GM21447 (cell line): Measurements from ENCODE around the gene ENTHD1.
"Not testable (repeated sequence)": the region's sequence is repeated elsewhere in the genome, so short reads cannot be mapped to it uniquely, and the experiment has no call there.

Source experiments
- ATAC-seq: cut with Tn5 transposase; IDR thresholded peaks from one replicate; pipeline ENCODE4 v1.9.1; 2021; ENCODE audit not compliant: unreplicated experiment

ENTHD1 gene

DNA sequence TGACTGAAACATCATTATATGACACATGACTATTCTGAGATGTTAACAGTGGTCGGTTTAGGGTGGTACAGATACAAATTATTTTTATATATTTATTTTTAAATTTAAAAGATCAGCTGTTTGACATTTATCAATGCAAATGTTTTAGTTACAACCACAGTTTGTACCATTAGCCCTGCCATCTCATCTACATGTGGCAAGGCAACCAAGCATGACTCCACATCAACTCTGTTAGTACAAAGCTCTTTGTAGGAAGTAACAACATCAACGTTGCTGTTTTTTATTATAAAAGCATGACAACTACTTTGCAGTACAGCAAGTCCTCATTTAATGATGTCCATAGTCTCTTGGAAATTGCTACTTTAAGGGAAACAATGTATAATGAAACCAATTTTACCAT lies 40.8 kb downstream of the ENTHD1 start:
- ATAC-seq, result no peak

DNA sequence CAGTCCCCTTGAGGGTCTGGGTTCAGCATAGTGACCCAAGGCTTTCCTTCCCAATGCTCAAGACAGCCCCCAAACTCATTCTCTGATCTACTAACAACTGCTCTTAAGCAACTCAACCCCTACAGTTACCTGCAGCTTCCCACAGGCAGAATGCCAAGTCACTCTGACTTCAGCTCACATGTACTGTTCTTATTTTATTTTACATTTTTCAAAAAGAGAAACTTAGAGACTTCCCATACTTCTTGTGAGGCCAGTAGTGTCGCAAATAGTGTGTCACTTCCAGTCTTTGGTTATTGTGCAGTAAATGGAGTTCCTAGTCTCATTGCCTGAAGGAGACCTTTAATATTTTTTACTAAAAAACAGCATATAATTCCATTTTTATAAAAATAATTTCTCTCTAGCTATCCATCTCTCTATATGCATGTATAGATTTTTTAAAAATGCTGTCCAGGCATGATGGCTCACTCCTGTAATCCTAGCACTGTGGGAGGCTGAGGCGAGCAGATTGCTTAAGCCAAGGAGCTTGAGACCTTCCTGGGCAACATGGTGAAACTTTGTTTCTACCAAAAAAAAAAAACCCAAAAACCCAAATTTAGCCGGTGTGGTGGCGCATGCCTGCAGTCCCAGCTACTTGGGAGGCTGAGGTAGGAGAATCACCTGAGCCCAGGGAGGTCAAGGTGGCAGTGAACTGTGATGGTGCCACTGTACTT lies 41.8 kb downstream of the ENTHD1 start:
- no peak for ATAC-seq

DNA sequence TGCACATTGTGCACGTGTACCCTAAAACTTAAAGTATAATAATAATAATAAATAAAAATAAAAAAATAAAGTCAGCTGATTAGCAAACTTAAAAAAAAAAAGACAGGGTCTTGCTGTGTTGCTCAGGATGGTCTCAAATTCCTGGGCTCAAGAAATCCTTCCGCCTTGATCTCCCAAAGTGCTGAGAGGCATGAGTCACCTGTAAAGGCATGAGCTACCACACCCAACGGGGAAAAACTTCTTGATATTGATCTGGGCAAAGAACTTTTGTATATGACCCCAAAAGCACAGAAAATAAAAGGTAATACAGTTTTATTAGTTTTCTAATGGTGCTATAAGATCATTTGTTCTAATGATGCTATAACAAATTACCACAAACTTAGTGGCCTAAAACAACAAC lies 46.1 kb downstream of the ENTHD1 start:
- ATAC-seq, result no peak

DNA sequence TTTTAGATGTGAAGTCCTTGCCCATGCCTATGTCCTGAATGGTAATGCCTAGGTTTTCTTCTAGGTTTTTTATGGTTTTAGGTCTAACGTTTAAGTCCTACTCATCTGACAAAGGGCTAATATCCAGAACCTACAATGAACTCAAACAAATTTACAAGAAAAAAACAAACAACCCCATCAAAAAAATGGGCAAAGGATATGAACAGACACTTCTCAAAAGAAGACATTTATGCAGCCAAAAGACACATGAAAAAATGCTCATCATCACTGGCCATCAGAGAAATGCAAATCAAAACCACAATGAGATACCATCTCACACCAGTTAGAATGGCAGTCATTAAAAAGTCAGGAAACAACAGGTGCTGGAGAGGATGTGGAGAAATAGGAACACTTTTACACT lies 47.0 kb downstream of the ENTHD1 start:
- ATAC-seq, result not testable (repeated sequence)

DNA sequence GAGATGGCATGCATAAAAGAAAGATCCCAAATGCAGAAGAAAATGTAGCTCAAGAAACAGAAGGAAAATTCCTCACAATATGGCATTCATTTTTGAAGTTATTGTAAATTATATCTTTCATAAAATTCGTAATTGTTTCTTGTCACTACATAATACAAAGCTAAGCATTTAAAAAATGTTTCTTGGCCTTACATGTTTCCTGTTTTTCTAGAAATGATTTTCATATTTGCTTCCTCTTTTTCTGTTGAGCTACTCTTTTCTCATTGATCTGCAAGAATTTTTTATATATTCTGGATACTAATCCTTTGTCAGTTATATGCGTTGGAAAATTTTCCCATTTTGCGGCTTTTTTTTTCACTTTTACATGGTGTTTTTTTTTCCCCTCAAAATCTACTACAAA lies 48.0 kb downstream of the ENTHD1 start:
- ATAC-seq, result no peak

DNA sequence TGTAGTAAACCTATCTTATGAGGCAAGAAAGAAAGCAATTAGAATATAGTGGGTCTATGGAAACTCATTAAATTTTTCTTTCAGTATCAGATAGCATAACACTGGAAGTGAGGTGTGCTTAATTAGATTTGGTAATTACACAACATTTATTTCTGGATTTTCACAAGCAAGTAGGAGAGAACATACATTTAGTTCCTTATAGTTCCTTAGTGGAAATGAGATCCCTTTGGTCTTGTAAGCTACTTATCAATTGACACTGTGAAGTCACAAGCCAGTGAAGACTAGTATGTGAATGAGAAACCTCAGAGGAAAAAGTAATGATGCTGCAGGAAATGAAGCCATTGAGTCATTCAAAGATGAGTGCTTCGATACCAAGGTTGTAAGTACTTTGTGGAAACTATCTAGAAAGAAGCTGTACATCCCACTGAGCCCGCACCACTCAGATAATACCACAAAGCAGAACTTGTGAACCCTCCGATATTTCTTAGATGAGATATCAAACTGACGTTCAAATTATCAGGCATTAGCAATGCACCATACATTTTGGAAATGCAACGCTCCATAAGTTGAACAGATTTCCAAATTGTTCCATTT lies 53.5 kb downstream of the ENTHD1 start:
- no peak for ATAC-seq

DNA sequence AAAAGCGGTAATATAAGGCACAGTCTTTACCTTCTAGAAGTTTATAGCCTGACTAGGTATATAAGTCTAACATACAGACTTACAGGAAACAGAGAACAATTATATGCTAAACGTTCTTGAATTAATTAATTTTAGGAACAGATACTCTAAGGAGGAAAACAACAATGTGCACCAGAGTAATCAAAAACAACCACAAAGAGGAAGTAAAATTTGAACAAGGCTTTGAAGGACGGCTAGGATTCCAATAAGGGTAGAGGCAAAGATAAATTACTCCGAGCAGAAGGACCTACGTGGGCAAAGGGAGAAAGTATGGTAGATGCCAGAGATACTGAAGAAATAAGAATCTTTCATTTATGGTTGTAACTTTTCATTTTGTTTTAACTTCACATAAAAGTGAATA lies 54.4 kb downstream of the ENTHD1 start:
- ATAC-seq, result no peak

DNA sequence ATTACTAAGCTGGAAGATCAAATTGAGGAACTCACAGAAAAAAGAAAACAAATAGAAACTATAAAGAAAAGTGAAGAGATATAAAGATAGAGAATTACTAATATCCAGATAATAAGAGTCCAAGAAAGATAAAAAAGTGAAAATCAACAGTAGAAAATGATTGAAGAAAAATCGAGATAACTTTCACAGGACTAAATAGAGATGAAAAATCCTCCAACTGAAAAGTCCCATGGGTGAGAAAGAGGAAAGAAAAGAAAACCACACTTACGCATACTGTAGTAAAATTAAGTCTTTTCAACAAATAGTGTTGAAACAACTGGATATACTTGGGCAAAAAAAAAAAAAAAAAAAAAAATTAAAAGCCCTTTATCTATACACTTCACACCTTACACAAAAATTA lies 60.0 kb downstream of the ENTHD1 start:
- ATAC-seq, result no peak

DNA sequence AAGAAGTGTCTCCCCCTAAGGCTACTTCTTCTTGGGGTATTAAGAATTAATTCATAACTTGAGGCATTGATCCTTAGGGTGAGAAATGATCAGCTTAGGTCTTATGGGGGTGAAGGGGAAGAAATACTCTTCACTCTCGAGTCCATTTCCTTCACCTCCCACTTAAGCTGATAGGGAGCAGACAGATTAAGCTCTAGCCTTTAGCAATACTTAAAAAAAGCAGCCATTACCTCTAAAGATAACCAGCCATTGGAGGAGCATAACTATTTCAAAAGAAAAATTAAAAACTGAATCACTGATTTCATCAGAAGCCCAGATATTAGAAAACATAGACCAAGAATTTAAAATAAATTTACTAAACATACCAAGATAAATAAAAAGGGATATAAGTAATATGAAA lies 60.5 kb downstream of the ENTHD1 start:
- no peak for ATAC-seq

DNA sequence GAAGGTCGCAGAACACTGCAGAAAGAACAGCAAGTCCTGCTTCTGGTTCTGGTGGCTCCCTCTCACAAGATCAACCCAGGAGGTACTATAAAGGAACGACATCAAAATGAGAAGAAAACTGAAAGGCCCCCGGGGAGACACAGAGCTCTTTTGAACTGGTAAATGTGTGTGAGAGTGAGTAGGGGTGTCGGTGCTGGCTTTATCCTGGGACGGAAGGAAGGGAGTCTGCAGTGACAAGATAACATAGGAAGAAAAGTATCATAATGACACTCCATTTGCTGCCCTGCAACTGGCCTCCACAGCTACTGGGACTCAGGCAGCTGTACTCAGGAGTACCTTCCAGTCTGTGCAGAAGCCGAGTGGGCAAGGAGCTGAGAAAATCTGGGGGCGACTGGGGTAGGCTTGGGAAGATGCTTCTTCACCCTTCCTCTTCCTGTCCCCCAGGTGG lies 60.9 kb downstream of the ENTHD1 start:
- no peak for ATAC-seq

DNA sequence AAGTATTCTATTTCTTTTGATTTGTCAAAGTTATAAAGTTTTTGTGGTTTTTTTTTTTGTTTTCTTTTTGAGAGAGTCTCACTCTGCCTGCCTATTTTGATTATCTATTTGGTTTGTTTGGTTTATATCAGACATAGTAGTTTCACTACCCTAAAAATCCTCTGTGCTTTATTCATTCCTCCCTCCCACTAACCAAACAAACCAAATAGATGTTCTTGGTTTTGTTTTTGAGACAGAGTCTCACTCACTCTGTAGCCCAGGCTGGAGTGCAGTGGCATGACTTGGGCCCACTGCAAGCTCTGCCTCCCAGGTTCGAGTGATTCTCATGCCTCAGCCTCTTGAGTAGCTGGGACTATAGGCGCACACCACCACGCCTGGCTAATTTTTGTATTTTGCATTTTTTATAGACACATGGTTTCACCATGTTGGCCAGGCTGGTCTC lies 67.9 kb downstream of the ENTHD1 start:
- peak; percentile 81 for ATAC-seq

DNA sequence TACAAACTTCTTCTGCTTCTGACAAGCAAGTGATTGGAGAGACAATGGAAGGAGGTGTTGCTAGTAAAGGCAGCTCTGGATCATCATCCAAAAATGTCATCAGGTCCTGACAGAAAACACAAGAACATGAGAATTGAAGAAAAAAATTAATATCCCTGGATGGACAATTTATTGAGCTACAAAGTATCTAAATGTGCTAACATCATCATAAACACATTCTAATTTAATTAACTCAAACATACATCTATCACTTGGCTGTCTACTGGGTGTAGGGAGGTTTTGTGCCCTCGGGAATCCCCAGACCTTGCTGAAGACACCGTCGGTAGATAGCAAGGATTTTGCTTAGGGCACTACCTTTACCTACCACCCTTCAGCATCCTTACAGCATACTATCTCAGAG lies 72.6 kb downstream of the ENTHD1 start:
- ATAC-seq, result no peak

DNA sequence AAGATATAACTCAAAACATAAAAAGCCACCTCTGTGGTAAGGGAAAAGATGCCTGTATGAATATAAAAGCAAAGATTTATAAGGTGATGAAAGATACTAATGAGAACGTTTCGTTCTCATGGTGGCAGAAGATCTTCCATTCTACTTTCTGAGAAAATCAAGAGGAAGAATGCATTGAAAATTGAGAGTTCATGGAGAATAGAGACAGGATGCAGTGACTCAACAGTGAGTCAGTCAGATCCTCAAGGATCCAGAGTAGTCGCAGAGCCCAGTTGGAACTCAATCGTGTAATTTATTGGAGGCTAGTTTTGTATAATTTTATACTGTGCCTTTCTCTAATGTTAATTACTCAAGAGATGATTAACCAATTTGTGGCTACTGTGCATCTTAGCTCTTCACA lies 73.3 kb downstream of the ENTHD1 start:
- ATAC-seq, result no peak

DNA sequence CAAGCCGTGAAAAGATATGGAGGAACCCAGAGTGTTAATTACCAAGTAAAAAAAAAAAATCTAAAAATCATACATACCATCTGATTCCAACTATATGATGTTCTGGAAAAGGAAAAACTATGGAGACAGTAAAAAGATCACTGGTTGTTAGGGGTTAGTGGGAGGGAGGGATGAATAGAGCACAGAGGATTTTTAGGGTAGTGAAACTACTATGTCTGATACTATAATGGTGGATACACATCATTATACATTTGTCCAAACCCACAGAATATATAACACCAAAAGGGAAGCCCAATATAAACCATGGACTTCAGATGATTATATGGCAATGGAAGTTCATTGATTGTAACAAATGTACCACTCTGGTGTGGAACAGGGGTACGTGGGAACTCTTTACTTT lies 74.1 kb downstream of the ENTHD1 start:
- no peak for ATAC-seq

DNA sequence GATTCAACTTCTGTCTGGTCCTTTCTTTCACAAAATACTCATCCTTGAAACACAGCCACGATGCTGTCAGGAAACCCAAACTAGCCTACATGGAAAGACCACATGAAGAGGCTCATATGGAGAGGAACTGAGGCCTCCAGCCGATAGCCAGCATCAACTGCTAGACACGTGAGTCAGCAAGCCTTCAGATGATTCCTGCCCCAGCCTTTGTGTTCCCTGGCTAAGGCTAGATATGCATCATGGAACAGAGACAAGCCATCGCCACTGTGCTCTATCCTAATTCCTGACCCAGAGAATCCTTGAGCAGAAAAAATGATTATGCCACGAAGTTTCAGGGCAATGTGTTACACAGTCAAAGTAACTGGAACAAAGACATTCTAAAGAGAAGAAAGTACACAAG lies 75.5 kb downstream of the ENTHD1 start:
- no peak for ATAC-seq

DNA sequence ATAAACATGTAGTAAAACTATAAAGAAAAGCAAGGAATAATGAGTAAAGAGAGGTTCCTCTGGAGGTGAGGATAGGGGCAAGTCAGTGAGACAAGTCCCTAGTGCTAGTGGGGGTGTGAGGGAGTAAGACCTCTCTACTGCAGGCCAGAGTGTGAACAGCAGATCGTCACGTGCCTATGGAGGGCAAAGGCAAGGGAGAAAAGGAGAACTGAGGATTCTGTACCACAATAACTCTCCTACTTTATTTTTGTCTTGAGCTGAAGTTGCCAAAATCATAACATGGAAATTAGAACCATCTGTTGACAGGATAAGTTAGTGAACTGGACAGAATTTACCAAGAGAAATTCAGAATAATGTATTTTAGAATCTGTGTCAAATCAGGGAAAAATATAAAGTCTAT lies 77.6 kb downstream of the ENTHD1 start:
- no peak for ATAC-seq

DNA sequence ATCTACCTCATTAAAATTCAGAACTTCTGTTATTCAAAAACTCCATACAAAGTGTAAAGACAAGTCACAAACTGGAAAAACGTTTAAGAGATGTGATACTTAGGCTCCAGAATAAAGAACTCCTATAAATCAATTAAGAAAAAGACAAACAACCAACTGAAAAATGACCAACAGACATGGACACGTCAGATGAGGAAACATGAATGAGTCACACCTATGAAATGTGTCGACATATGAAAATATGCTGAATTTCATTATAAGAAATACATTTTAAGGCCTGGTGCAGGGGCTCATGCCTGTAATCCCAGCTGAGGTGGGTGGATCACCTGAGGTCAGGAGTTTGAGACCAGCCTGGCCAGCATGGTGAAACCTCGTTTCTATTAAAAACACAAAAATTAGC lies 78.7 kb downstream of the ENTHD1 start:
- no peak for ATAC-seq

DNA sequence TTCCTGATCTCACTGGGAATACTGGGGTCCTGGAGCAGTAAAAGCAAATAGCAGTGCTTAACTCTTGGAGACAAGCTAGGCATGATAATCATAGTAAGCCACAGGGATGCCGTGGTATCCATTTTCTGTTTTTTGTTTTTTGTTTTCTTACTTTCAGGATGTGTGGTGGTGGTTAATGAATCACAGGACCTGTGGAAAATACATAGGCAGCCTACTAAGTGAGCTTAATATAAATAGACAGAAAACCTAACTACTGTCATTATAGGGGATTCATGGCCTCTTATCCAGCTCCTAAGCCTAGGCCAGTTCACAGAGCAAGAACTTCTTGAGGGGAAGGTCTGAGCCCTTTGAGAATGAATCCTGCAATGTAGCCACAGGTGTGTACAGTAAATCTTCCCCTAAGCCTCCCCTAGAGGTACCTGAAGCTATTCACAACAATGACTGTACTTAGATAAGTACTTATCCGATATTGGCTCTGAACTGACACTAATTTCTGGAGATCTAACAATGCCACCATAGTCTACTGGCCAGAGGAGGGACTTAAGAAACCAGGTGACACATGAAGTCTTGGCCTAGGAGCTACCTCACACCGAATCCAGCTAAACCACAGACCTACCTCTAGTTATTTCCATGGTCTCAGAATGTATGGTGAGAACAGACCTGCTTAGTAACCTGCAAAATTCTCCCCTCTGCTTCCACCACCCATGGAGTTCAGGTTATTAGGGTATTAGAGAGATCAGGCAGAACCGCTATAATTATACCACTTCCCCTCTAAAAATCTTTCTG lies 83.6 kb downstream of the ENTHD1 start:
- no peak for ATAC-seq

DNA sequence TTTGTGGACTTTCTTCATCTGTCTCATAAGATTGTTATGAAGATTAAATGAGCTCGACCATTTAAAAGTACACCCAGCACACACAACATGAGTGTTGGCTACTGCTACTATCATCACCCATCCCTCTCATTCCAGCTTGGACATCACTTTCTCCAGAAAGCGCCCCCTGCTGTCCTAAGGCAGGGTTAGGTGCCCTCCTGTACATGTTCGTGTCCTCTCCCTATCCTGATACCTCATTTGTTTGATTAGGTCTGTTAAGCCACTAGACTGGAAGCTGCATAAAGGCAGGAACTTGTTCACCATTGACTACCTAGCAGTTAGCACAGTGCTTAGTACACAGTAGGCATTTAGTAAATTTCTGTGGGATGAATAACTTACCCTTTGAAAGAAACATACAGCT lies 85.5 kb downstream of the ENTHD1 start:
- ATAC-seq, result no peak

DNA sequence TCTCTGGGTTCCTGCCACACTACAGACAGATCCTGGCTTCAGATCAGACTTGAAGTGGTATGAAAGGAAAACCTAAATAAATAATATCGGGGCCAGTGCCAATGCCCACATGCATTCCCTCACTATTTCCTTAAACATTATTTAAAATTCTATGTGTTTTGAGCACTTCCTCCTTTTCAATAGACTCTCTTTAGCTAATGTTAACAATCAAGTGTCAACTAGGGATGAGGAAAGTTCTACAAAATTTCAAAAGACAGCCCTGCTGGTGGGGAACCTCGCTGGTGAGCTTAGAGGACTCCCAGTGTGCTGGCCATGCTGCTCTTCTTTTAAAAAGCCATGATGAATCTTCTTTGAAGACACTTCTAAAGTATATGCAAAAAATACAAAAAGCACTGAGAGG lies 87.5 kb downstream of the ENTHD1 start:
- ATAC-seq, result no peak

DNA sequence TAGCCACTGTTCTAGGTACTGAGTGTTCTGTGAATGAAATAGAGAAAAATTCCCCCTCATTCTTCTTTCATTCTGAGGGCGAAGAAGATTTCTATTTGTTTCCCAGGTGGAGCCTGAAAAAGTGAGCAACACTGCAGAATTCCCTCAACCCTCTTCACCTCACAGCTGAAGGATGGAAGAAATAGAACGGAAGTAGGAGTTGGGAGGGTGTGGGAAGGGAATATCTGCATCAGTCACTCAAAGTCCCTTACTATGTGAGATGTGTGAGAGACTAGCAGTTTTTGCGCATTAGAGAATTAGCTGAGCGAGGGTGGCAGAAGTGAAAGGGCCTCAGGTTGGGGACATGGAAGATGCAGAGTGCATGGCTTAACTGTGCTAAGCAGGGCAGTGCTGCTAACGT lies 88.4 kb downstream of the ENTHD1 start:
- no peak for ATAC-seq

DNA sequence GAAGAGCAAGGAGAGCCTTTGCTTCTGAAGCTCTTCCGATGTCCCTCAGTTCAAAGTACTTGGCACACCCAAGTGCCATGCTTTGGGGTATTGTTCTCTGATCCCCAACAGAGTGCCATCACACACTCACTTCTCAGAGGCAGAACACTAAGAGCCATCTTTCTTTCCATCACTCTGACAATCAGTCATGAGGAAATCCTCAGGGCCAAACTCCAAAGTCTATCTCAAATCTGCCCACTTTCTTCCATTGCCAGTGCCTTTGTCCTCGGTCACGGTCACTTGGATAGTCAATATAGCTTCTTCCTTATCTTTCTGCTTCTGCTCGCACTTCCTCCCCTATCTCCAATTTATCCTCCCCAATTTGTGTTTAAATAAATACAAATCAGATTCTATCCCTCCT lies 90.9 kb downstream of the ENTHD1 start:
- ATAC-seq, result no peak
